Pancreas (tissue), 10 donors: ENCODE data around the gene TLE1. TPM values are rescaled to one million over a fixed set of nuclear protein-coding genes. Genes with fewer than 3 reads are reported as not detected.

Source experiments
- ATAC-seq, 4 donors: fragments of 200-7000 bp; cut with Tn5 transposase; one replicate each; pipeline versions ENCODE4 v1.8.0 to v1.9.1; 2020; ENCODE audit warnings: mild to moderate bottlenecking in 4 of 4, moderate library complexity in 4 of 4
- DNase-seq, 6 donors: peaks; one replicate each; pipeline ENCODE4 v3.0.0-alpha.2; 2020
- FAIRE-seq: peaks from 2 replicates; lab custom pipeline; 2012; peaks lifted over from hg19 to GRCh38; lab: Jason Lieb, UNC
- H3K27ac ChIP-seq, 4 donors: fragments of 200-600 bp; sonication (generic); 1 replicate in 3 of 4; 2 replicates in 1 of 4; pipeline versions ENCODE4 v1.5.0 to v1.8.0; 2020
- H3K27me3 ChIP-seq, 4 donors: fragments of 200-600 bp; one replicate each; pipeline ENCODE4 v1.8.0; 2021
- H3K36me3 ChIP-seq, 3 donors: fragments of 200-600 bp; sonication (generic) in 1 of 3; one replicate each; pipeline versions ENCODE4 v1.5.0 to v1.8.0; 2020 to 2021
- H3K4me1 ChIP-seq, 3 donors: fragments of 200-600 bp; one replicate each; pipeline ENCODE4 v1.8.0; 2021
- H3K4me3 ChIP-seq, 4 donors: fragments of 200-600 bp; sonication (generic) in 2 of 4; one replicate each; pipeline versions ENCODE4 v1.5.0 to v1.8.0; 2020 to 2021
- H3K9me3 ChIP-seq, 4 donors: fragments of 200-600 bp; one replicate each; pipeline ENCODE4 v1.8.0; 2021
- WGBS, 2 donors: extraction: QIAGEN DNeasy Blood & Tissue Kit; methylation state at CpG; one replicate each; pipeline ENCODE4 v1.1.7; 2013; 5-methylcytosine and 5-hydroxymethylcytosine counted together
- intact Hi-C, 3 donors: fragments of 100-400 bp; cut with DNase I; formaldehyde crosslinking; loops; one replicate each; pipeline versions ENCODE4 v1.11.1 to v1.14.2; 2022
- polyA plus RNA-seq, 2 donors: library from polyadenylated mRNA; stranded (reverse); fragments of 200-250 nt; gene quantifications; one replicate each; pipeline ENCODE4 v1.2.3, GENCODE V29; 2013
- total RNA-seq, 6 donors: library from RNA; stranded (reverse); fragmentation: NEBNext Ultra II Directional in 4 of 6; extraction: Animal tissue kit (Norgen Biotek cat#: 25700) in 4 of 6; gene quantifications; one replicate each; pipeline versions ENCODE4 v1.2.1 to v1.2.4, GENCODE V29; 2021 to 2023
- TF ChIP-seq, protein P1 (sequence below), 4 donors: fragments of 200-600 bp; sonication (generic) in 3 of 4; IDR thresholded peaks; one replicate each; pipeline versions ENCODE4 v1.5.0 to v1.8.0; 2021; ENCODE audit warnings: antibody characterized with exemption in 4 of 4
- donor health status: healthy with polysubstance abuse.
- donor health status: DM: no; HTN: no; CAD: no; lungs with moderate emphysema.
- donor health status: DM: no; HTN: no; CAD: no.
- donor health status: control.
- donor health status: control.
- donor health status: Bipolar disorder and iron deficiency.
- donor health status: DM: yes; HTN: yes; CAD: no.
- donor health status: DM: no; HTN: no; CAD: no.
- donor health status: DM: no; HTN: no; CAD: no.
- donor health status: DM: yes; HTN: yes; CAD: no.

The TLE1 gene
- total and polyA plus RNA-seq, 8 donors, result 15.1 to 38.9 (median 28.4) TPM

- peaks cover 13 to 27% (median 22%) of the 10 kb centered on the region in 3 donors for H3K4me1 ChIP-seq
- no peak overlapping the region for H3K4me3 ChIP-seq
- intact Hi-C loops, result no loop called here
- H3K9me3 ChIP-seq, result no peaks in the 10 kb centered on the region
- FAIRE-seq (no peak), ATAC-seq (no peak), DNase-seq (no peak)
- WGBS, 2 donors, result 94 to 97% methylated on average over 4 of the region's 4 CpGs
- no peaks in the 10 kb centered on the region for H3K36me3 ChIP-seq
- H3K27ac ChIP-seq, result peak overlapping the region in 3 of 4 donors; percentile 66 to 86 (median 70)
- TF ChIP-seq, protein P1, sequence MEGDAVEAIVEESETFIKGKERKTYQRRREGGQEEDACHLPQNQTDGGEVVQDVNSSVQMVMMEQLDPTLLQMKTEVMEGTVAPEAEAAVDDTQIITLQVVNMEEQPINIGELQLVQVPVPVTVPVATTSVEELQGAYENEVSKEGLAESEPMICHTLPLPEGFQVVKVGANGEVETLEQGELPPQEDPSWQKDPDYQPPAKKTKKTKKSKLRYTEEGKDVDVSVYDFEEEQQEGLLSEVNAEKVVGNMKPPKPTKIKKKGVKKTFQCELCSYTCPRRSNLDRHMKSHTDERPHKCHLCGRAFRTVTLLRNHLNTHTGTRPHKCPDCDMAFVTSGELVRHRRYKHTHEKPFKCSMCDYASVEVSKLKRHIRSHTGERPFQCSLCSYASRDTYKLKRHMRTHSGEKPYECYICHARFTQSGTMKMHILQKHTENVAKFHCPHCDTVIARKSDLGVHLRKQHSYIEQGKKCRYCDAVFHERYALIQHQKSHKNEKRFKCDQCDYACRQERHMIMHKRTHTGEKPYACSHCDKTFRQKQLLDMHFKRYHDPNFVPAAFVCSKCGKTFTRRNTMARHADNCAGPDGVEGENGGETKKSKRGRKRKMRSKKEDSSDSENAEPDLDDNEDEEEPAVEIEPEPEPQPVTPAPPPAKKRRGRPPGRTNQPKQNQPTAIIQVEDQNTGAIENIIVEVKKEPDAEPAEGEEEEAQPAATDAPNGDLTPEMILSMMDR (IDR thresholded peaks at IDR 0.05), result no peak
- no peaks in the 10 kb centered on the region for H3K27me3 ChIP-seq
Measured at GRCh38 chr9:81559197-81559596, 130.2 kb downstream of the TLE1 start.

DNA sequence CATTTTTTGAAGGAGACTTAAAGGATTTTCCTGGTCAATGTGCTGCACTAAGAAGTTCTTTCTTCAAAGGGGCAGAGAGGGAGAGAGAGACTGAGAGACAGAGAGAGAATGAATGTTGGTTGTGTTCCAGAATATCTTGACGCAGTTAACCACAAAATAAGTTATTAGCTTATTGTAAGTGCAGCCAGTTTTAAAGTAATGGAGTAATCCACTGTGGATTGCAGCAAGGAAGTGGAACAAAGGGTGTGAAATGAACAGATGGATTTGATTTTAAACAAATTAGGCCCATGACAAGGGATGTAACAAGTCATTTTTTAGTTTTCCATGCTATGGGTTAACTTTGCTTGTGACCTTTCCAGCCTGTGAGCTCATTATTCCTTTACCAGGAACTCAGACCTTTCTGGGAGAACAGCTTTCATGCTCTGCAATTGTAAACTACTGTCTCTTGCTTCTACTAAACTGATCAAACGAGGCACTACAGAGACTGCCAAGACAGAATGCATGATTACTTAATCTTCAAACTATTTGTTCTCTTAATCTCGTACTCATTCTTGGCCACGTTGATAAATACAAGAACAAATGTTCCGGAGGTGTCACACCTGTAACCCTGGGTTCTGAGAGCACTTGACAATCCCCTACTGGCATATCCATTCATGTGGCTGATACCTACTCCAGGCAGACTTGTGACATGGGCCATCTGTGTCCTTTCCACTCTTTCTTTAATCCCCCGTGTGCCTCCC is 131.1 kb downstream of the TLE1 start:
- ATAC-seq (peak; percentile 80 to 85 (median 83)), DNase-seq (peak in 3 of 6 donors; percentile 32 to 52 (median 46)), FAIRE-seq (no peak)
- Histone ChIP-seq H3K4me3 (no peak overlapping the region), H3K4me1 (peaks cover 13 to 27% (median 22%) of the 10 kb centered on the region in 3 donors), H3K27me3 (no peaks in the 10 kb centered on the region), H3K27ac (peak overlapping the region; percentile 47 to 86 (median 68)), H3K9me3 (no peaks in the 10 kb centered on the region), H3K36me3 (no peaks in the 10 kb centered on the region)
- intact Hi-C loops, result no loop called here
- WGBS, 2 donors, result 4 to 6% methylated on average over 6 of the region's 6 CpGs
- TF ChIP-seq, protein P1 (IDR thresholded peaks at IDR 0.05), result no peak

- no peaks in the 10 kb centered on the region for H3K36me3 ChIP-seq
- ATAC-seq (peak in 1 of 4 donors; percentile 5), FAIRE-seq (no peak), DNase-seq (no peak)
- no peak overlapping the region for H3K4me3 ChIP-seq
- H3K27me3 ChIP-seq, result no peaks in the 10 kb centered on the region
- TF ChIP-seq, protein P1 (IDR thresholded peaks at IDR 0.05), result no peak
- H3K4me1 ChIP-seq, result peaks cover 13 to 30% (median 23%) of the 10 kb centered on the region in 3 donors
- H3K27ac ChIP-seq, result peak overlapping the region; percentile 47 to 86 (median 68)
- 46 to 48% methylated on average over 2 of the region's 2 CpGs for WGBS, 2 donors
- intact Hi-C loops, result no loop called here
- H3K9me3 ChIP-seq, result no peaks in the 10 kb centered on the region
Measured at GRCh38 chr9:81557452-81558090, 131.8 kb downstream of the TLE1 start.

- ATAC-seq, result no peak
- Histone ChIP-seq H3K36me3 (no peaks in the 10 kb centered on the region), H3K4me1 (peaks cover 13 to 31% (median 29%) of the 10 kb centered on the region in 3 donors), H3K27me3 (no peaks in the 10 kb centered on the region), H3K27ac (peak overlapping the region in 1 of 4 donors; percentile 86), H3K9me3 (no peaks in the 10 kb centered on the region), H3K4me3 (no peak overlapping the region)
- no peak for DNase-seq
- no peak for FAIRE-seq
- intact Hi-C loops, result no loop called here
- WGBS, 2 donors, result 93 to 97% methylated on average over 2 of the region's 2 CpGs
- TF ChIP-seq, protein P1 (IDR thresholded peaks at IDR 0.05), result no peak
Measured at GRCh38 chr9:81556923-81557322, 132.4 kb downstream of the TLE1 start.
